GM12873 (cell line): ENCODE results near the gene METAP2.

ENCODE experiments used
- TF ChIP-seq, protein P1 (sequence below): IDR thresholded peaks from 2 replicates; pipeline ENCODE4 v1.5.1; 2012; ENCODE audit warnings: low read depth, mild to moderate bottlenecking, moderate library complexity, low read length, control low read depth; ENCODE audit not compliant: insufficient read depth; ENCODE audit errors: missing control alignments

The METAP2 gene

DNA sequence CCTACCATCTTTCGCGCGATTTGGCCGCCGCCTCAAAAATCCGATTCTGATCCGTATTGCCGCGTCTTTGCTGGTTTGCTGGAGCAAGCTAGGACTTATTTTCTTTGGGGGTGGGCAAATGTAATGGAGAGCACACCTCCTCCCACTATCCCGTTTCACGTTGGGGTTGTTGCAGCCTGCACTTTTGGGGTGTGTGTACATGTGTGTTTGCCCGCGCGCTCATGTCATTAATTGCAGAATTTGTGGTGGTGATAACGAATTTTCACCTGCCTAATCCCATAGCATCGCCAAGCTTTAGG, 657 bp downstream of the METAP2 start:
- TF ChIP-seq, protein P1, sequence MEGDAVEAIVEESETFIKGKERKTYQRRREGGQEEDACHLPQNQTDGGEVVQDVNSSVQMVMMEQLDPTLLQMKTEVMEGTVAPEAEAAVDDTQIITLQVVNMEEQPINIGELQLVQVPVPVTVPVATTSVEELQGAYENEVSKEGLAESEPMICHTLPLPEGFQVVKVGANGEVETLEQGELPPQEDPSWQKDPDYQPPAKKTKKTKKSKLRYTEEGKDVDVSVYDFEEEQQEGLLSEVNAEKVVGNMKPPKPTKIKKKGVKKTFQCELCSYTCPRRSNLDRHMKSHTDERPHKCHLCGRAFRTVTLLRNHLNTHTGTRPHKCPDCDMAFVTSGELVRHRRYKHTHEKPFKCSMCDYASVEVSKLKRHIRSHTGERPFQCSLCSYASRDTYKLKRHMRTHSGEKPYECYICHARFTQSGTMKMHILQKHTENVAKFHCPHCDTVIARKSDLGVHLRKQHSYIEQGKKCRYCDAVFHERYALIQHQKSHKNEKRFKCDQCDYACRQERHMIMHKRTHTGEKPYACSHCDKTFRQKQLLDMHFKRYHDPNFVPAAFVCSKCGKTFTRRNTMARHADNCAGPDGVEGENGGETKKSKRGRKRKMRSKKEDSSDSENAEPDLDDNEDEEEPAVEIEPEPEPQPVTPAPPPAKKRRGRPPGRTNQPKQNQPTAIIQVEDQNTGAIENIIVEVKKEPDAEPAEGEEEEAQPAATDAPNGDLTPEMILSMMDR: no peak

DNA sequence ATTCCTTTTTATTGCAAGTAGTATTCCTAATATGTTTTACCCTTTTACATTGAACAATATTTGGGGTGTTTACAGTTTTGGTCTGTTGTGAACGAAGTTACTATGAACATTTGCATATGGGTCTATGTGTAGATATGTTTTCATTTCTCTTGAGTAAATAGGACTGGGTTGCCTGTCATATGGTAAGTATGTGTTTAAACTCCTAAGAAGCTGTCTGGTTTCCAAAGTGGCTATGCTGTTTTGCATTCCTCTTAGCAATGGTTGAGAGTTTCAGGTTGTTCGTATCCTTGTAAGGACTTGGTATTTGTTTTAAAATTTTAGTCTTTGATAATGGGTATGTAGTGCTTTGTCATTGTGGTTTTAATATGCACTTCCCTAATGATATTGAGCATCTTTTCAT, 6.3 kb downstream of the METAP2 start:
- TF ChIP-seq, protein P1: no peak

DNA sequence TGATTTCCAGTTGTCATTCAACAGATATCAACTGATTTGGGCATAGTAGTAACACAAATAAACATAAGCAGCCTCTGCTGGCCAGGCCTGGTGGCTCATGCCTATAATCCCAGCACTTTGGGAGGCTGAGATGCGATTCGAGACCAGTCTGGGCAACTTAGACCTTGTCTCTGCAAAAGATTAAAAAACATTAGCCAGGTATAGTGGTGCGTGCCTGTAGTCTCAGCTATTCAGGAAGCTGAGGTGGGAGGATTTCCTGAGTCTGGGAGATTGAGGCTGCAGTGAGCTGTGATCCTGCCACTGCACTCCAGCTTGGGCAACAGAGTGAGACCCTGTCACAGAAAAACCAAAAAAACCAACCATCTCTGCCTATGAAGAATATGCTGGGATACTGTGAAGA, 7.1 kb downstream of the METAP2 start:
- TF ChIP-seq, protein P1: peak; percentile 4

DNA sequence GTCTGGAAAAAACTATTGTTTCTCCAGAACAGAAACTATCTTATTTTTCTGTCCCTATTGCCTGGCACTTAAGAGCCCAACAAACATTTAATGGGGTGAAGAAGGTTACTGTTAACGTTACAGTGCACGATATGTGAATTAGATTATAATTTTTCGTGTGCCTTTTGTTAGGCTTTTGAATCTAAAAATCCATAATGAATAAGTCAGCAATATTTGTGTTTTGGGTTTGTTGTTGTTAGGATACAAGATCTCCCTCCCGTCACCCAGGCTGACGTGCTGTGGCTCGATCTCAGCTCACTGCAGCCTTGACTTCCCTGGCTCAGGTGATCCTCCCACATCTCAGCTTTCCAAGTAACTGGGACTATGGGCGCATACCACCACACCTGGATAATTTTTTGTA, 7.9 kb downstream of the METAP2 start:
- TF ChIP-seq, protein P1: no peak

DNA sequence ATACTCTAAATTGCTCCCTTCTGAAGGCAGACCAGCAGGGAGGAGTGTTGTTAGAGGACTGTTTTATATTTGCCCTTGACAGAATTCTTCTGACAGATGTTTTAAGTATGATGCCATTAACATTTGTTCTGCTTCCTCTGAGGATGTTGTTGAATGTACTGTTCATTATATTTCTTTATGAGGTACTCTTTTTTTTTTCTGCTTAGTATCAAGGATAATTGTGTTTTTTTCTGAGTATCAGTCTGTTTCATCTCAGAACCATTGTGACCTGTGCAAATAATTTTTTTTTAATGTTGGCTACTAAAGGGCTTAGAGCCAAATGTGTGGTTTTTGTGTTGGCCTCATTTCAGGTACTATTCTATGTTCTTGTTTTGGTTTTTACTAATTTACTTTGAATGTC, 10.6 kb downstream of the METAP2 start:
- TF ChIP-seq, protein P1: no peak

DNA sequence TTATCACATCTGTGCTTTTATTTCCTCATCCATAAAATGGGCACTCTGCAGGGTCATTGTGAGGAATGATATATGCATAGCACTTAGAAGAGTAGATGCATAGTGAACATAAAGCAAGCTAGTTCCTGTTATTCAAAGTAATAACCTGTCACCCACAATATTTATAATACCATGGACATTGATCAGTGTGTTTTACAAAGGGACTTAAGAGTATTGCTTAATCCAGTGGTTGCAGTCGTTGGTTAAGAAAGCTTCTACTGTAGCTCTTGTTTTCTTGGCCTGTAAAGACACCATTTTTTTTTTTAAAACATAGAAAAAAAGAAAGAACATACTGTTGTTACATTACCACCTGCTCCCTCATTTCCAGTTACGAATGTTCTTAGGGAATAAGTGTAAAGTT, 13.1 kb downstream of the METAP2 start:
- TF ChIP-seq, protein P1: no peak

DNA sequence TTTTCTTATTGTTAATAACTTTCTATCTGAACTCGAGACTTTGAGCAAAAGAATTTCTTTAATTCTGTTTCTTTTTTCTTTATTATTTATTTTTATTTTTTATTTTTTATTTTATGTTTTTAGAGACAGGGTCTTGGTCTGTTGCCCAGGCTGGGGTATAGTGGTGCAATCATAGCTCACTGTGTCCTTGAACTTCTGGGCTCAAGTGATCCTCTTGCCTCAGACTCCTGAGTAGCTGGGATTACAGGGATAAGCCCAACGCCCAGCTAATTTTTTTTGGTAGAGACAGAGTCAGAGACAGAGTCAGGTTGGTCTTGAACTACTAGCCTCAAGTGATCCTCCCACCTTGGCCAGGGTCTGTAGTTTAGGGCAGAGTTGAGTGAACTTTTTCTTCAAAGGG, 18.5 kb downstream of the METAP2 start:
- TF ChIP-seq, protein P1: no peak

DNA sequence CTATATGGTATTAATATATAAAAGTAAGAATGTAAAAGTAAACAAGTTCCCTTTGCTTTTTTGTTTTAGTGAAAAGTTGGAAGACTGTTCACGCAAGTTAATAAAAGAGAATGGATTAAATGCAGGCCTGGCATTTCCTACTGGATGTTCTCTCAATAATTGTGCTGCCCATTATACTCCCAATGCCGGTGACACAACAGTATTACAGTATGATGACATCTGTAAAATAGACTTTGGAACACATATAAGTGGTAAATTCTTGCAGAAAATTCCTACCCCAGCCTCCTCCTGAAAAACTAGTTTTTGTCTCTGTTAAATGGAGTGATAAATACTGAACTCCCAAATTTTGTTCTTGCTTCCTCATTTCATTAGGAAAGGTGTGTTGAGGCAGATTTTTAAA, 20.9 kb downstream of the METAP2 start:
- TF ChIP-seq, protein P1: no peak
